ENCODE data around the gene DGKI.

The DGKI gene

DNA sequence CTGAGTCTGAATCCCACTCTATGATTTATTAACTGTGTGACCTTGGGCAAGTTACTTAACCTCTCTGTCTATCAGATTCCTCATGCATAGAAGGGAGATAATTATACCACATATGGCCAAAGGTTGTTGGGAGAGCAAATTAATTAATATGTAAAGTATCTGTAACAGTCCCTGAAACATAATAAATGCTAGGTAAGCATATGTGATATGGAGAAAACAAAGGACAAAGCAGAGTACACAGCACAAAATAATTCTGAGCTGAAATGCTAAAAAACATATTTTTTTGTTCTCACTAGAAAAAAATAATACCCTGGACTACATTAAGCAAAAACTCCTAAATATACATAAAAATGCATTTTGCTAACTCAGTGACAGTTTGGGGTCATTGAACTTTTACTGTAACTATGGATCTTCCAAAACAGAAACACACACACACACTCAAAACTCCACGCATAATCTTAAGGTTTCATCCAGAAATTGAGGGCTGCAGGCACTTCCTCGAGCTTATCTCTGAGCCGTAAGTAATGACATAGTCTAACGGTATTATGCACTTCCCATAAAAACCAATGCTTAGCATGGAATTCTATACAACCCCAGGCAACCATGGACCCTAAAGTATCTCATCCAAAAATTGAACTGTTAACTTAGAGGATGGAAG, 301.6 kb downstream of the DGKI start:
- TF ChIP-seq EZH2phosphoT487 (IDR thresholded peaks at IDR 0.05; ENCODE audit: borderline replicate concordance, low read length), result no peak
- no peak for TF ChIP-seq CTCF (IDR thresholded peaks at IDR 0.05; ENCODE audit: low read depth, low read length, poor library complexity, severe bottlenecking)

GRCh38 chr7:137544453-137545058, 302.2 kb downstream of the DGKI start:
- Histone ChIP-seq H3F3A (ENCODE audit: control insufficient read depth, insufficient read depth) (no peaks in the 10 kb centered on the region), H3K27ac (ENCODE audit: low read depth, low read length) (no peak overlapping the region), H3K4me3 (ENCODE audit: low read length) (no peak overlapping the region), H3K4me1 (ENCODE audit: control insufficient read depth, low read length) (no peaks in the 10 kb centered on the region), H3K27me3 (ENCODE audit: control insufficient read depth, low read length) (no peaks in the 10 kb centered on the region), H3K36me3 (ENCODE audit: control insufficient read depth, low read length) (no peaks in the 10 kb centered on the region), H3K9me2 (replicated peaks; ENCODE audit: control insufficient read depth, low read length) (no peaks in the 10 kb centered on the region), H3K4me2 (ENCODE audit: low read length) (no peak overlapping the region), H3K79me2 (ENCODE audit: control insufficient read depth, low read length) (no peaks in the 10 kb centered on the region), H3K9me3 (ENCODE audit: control insufficient read depth, insufficient read depth, low read length) (no peaks in the 10 kb centered on the region), H4K20me1 (ENCODE audit: control insufficient read depth, insufficient read depth, low read depth, low read length) (no peaks in the 10 kb centered on the region)
- TF ChIP-seq CTCF (IDR thresholded peaks at IDR 0.05; ENCODE audit: low read depth, low read length, poor library complexity, severe bottlenecking) (no peak), EZH2phosphoT487 (IDR thresholded peaks at IDR 0.05; ENCODE audit: borderline replicate concordance, low read length) (no peak)

More for the DNA sequence above, 301.6 kb downstream of the DGKI start:
- no peaks in the 10 kb centered on the region for H3F3A ChIP-seq (ENCODE audit: control insufficient read depth, insufficient read depth)
- no peaks in the 10 kb centered on the region for H3K4me1 ChIP-seq (ENCODE audit: control insufficient read depth, low read length)
- no peak overlapping the region for H3K4me2 ChIP-seq (ENCODE audit: low read length)
- H3K9me3 ChIP-seq (ENCODE audit: control insufficient read depth, insufficient read depth, low read length), result no peaks in the 10 kb centered on the region
- no peaks in the 10 kb centered on the region for H3K27me3 ChIP-seq (ENCODE audit: control insufficient read depth, low read length)
- no peaks in the 10 kb centered on the region for H4K20me1 ChIP-seq (ENCODE audit: control insufficient read depth, insufficient read depth, low read depth, low read length)
- no peaks in the 10 kb centered on the region for H3K36me3 ChIP-seq (ENCODE audit: control insufficient read depth, low read length)
- H3K9me2 ChIP-seq (replicated peaks; ENCODE audit: control insufficient read depth, low read length), result no peaks in the 10 kb centered on the region
- no peaks in the 10 kb centered on the region for H3K79me2 ChIP-seq (ENCODE audit: control insufficient read depth, low read length)
- no peak overlapping the region for H3K4me3 ChIP-seq (ENCODE audit: low read length)
- H3K27ac ChIP-seq (ENCODE audit: low read depth, low read length), result no peak overlapping the region

DNA sequence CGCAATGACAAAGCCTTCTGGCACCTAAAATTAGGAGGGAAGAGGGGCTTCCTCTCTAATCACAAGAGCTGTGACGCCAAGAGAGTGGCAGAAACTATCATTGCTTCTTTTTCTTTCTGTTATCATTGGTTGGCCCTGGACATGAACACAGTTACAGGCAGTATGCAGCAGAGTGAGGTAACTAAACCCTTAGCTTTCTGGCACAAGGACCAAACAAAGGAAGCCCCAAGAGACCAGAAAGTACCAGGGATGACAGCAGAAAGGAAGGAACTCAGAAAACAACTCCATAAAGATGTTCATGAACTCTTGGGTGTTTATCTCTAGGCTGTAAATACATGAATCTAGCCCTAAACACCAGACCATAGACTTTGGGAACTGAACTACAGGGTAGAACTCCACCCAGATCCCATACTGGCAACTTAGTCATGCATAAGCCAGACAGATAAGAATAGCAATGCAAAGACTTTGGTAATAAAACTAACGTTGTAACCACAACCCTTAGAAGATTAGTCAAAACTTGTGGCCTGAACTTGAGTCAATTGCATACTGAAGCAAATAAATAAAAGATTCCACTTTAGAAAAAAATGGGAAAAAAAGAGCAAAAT, 307.6 kb downstream of the DGKI start:
- Histone ChIP-seq H3K9me2 (replicated peaks; ENCODE audit: control insufficient read depth, low read length) (no peaks in the 10 kb centered on the region), H3K9me3 (ENCODE audit: control insufficient read depth, insufficient read depth, low read length) (no peaks in the 10 kb centered on the region), H3K27me3 (ENCODE audit: control insufficient read depth, low read length) (no peaks in the 10 kb centered on the region), H3K4me3 (ENCODE audit: low read length) (no peak overlapping the region), H3K4me1 (ENCODE audit: control insufficient read depth, low read length) (no peaks in the 10 kb centered on the region), H3K27ac (ENCODE audit: low read depth, low read length) (no peak overlapping the region), H4K20me1 (ENCODE audit: control insufficient read depth, insufficient read depth, low read depth, low read length) (no peaks in the 10 kb centered on the region), H3K36me3 (ENCODE audit: control insufficient read depth, low read length) (no peaks in the 10 kb centered on the region), H3F3A (ENCODE audit: control insufficient read depth, insufficient read depth) (no peaks in the 10 kb centered on the region), H3K79me2 (ENCODE audit: control insufficient read depth, low read length) (no peaks in the 10 kb centered on the region), H3K4me2 (ENCODE audit: low read length) (no peak overlapping the region)
- TF ChIP-seq EZH2phosphoT487 (IDR thresholded peaks at IDR 0.05; ENCODE audit: borderline replicate concordance, low read length) (no peak), CTCF (IDR thresholded peaks at IDR 0.05; ENCODE audit: low read depth, low read length, poor library complexity, severe bottlenecking) (no peak)
